Ectodermal cell (in vitro differentiated cells): ENCODE data around the gene R3HDM1.

Experiments
- H3K27ac ChIP-seq: 2 replicates; pipeline ENCODE4 v1.7.0; 2013; ENCODE audit warnings: mild to moderate bottlenecking, low read depth, low read length; ENCODE audit not compliant: insufficient read depth, poor library complexity, severe bottlenecking
- H3K27me3 ChIP-seq: 2 replicates; pipeline ENCODE4 v1.7.0; 2013; ENCODE audit warnings: mild to moderate bottlenecking, low read length; ENCODE audit not compliant: insufficient read depth, control insufficient read depth, poor library complexity, severe bottlenecking
- H3K36me3 ChIP-seq: one replicate; pipeline ENCODE4 v1.7.0; 2013; ENCODE audit warnings: low read length; ENCODE audit not compliant: control insufficient read depth, insufficient read depth
- H3K4me1 ChIP-seq: one replicate; pipeline ENCODE4 v1.7.0; 2013; ENCODE audit warnings: low read length; ENCODE audit not compliant: control insufficient read depth, insufficient read depth
- H3K4me3 ChIP-seq: 2 replicates; pipeline ENCODE4 v1.7.0; 2013; ENCODE audit warnings: low read depth, low read length, control low read depth; ENCODE audit not compliant: insufficient read depth
- H3K9me3 ChIP-seq: 2 replicates; pipeline ENCODE4 v1.7.0; 2013; ENCODE audit warnings: mild to moderate bottlenecking, low read length, moderate library complexity; ENCODE audit not compliant: control insufficient read depth
- WGBS, 2 experiments: methylation state at CpG; one replicate each; pipeline ENCODE4 v1.1.7; 2013; ENCODE audit warnings: missing lambda C conversion rate in 2 of 2; 5-methylcytosine and 5-hydroxymethylcytosine counted together

Gene R3HDM1

GRCh38 chr2:135756692-135757091 is 225.4 kb downstream of the R3HDM1 start:
- peaks cover 55% of the 10 kb centered on the region for H3K36me3 ChIP-seq
- H3K27ac ChIP-seq, result no peak overlapping the region
- H3K4me3 ChIP-seq, result no peak overlapping the region
- WGBS, 2 experiments, result 93 to 100% methylated on average over 1 of the region's 1 CpG
- no peaks in the 10 kb centered on the region for H3K4me1 ChIP-seq
- no peaks in the 10 kb centered on the region for H3K9me3 ChIP-seq
- no peaks in the 10 kb centered on the region for H3K27me3 ChIP-seq

GRCh38 chr2:135762022-135762421 is 230.7 kb downstream of the R3HDM1 start:
- H3K9me3 ChIP-seq, result no peaks in the 10 kb centered on the region
- H3K27ac ChIP-seq, result no peak overlapping the region
- no peaks in the 10 kb centered on the region for H3K27me3 ChIP-seq
- H3K4me1 ChIP-seq, result no peaks in the 10 kb centered on the region
- H3K36me3 ChIP-seq, result peaks cover 56% of the 10 kb centered on the region
- H3K4me3 ChIP-seq, result no peak overlapping the region

GRCh38 chr2:135762530-135762929 is 231.2 kb downstream of the R3HDM1 start:
- H3K4me3 ChIP-seq, result no peak overlapping the region
- H3K36me3 ChIP-seq, result peaks cover 51% of the 10 kb centered on the region
- H3K9me3 ChIP-seq, result no peaks in the 10 kb centered on the region
- no peaks in the 10 kb centered on the region for H3K4me1 ChIP-seq
- H3K27me3 ChIP-seq, result no peaks in the 10 kb centered on the region
- WGBS, 2 experiments, result 100% methylated on average over 1 of the region's 1 CpG
- H3K27ac ChIP-seq, result no peak overlapping the region

GRCh38 chr2:135768863-135769262 is 237.6 kb downstream of the R3HDM1 start:
- peaks cover 60% of the 10 kb centered on the region for H3K36me3 ChIP-seq
- no peaks in the 10 kb centered on the region for H3K27me3 ChIP-seq
- no peak overlapping the region for H3K4me3 ChIP-seq
- no peaks in the 10 kb centered on the region for H3K4me1 ChIP-seq
- H3K27ac ChIP-seq, result no peak overlapping the region
- H3K9me3 ChIP-seq, result no peaks in the 10 kb centered on the region
- 87 to 92% methylated on average over 8 of the region's 8 CpGs for WGBS, 2 experiments

GRCh38 chr2:135773319-135773718 is 242.0 kb downstream of the R3HDM1 start:
- H3K27ac ChIP-seq, result no peak overlapping the region
- 95 to 96% methylated on average over 2 of the region's 2 CpGs for WGBS, 2 experiments
- peaks cover 71% of the 10 kb centered on the region for H3K36me3 ChIP-seq
- H3K4me3 ChIP-seq, result no peak overlapping the region
- no peaks in the 10 kb centered on the region for H3K27me3 ChIP-seq
- H3K4me1 ChIP-seq, result no peaks in the 10 kb centered on the region
- no peaks in the 10 kb centered on the region for H3K9me3 ChIP-seq

- H3K27ac ChIP-seq, result no peak overlapping the region
- peaks cover 74% of the 10 kb centered on the region for H3K36me3 ChIP-seq
- H3K9me3 ChIP-seq, result no peaks in the 10 kb centered on the region
- H3K27me3 ChIP-seq, result no peaks in the 10 kb centered on the region
- H3K4me3 ChIP-seq, result no peak overlapping the region
- no peaks in the 10 kb centered on the region for H3K4me1 ChIP-seq
Measured at GRCh38 chr2:135773917-135774316, 242.6 kb downstream of the R3HDM1 start.
